ENCODE results near the gene ZSCAN26.

The ZSCAN26 gene

GRCh38 chr6:28257042-28257441, 9.9 kb upstream of the ZSCAN26 start:
- no peak for TF ChIP-seq CTCF (conservative IDR thresholded peaks at IDR 0.05; ENCODE audit: low read length)
- H3K4me3 ChIP-seq (ENCODE audit: low read length) = no peak overlapping the region
- DNase-seq (ENCODE audit: low read depth) = no peak

GRCh38 chr6:28258877-28259777, 7.8 kb upstream of the ZSCAN26 start, which contains the start of gene NKAPL:
Gene NKAPL, plus strand, starts transcription at chr6:28259297. Its CDS starts 75 bp downstream, at chr6:28259372.
- H3K4me3 ChIP-seq (ENCODE audit: low read length) = peak within 1 kb of the TSS; percentile 50
- TF ChIP-seq CTCF (conservative IDR thresholded peaks at IDR 0.05; ENCODE audit: low read length) = no peak
- DNase-seq (ENCODE audit: low read depth) = peak; percentile 66

- TF ChIP-seq CTCF (conservative IDR thresholded peaks at IDR 0.05; ENCODE audit: low read length) = no peak
- DNase-seq (ENCODE audit: low read depth) = no peak
- H3K4me3 ChIP-seq (ENCODE audit: low read length) = no peak overlapping the region
These were observed 3.0 kb upstream of the ZSCAN26 start for GRCh38 chr6:28263922-28264321.

- no peak overlapping the region for H3K4me3 ChIP-seq (ENCODE audit: low read length)
- TF ChIP-seq CTCF (conservative IDR thresholded peaks at IDR 0.05; ENCODE audit: low read length) = no peak
- no peak for DNase-seq (ENCODE audit: low read depth)
These were observed 2.0 kb upstream of the ZSCAN26 start for GRCh38 chr6:28264834-28265401.

GRCh38 chr6:28266563-28266961, 381 bp upstream of the ZSCAN26 start:
- no peak for TF ChIP-seq CTCF (conservative IDR thresholded peaks at IDR 0.05; ENCODE audit: low read length)
- DNase-seq (ENCODE audit: low read depth) = no peak
- H3K4me3 ChIP-seq (ENCODE audit: low read length) = peak overlapping the region; percentile 79

GRCh38 chr6:28267695-28268059, 734 bp downstream of the ZSCAN26 start:
- peak overlapping the region; percentile 79 for H3K4me3 ChIP-seq (ENCODE audit: low read length)
- TF ChIP-seq CTCF (conservative IDR thresholded peaks at IDR 0.05; ENCODE audit: low read length) = no peak
- DNase-seq (ENCODE audit: low read depth) = no peak

GRCh38 chr6:28269492-28269891, 2.5 kb downstream of the ZSCAN26 start:
- no peak overlapping the region for H3K4me3 ChIP-seq (ENCODE audit: low read length)
- peak; percentile 85 for DNase-seq (ENCODE audit: low read depth)
- TF ChIP-seq CTCF (conservative IDR thresholded peaks at IDR 0.05; ENCODE audit: low read length) = no peak

All from AG10803 (cell line).